MM.1S (cell line): Measurements from ENCODE around the gene TRMT1.

ENCODE experiments used
- DNase-seq: peaks from one replicate; pipeline ENCODE4 v3.0.0-alpha.2; 2015
- H2AFZ ChIP-seq: fragments of 300-600 bp; sonication (generic); 2 replicates; pipeline ENCODE4 v1.6.0; 2016; ENCODE audit warnings: antibody characterized with exemption, low read length
- H3F3A ChIP-seq: fragments of 300-600 bp; sonication (generic); 2 replicates; pipeline ENCODE4 v1.6.1; 2016; ENCODE audit warnings: mild to moderate bottlenecking, antibody characterized with exemption, low read length, moderate library complexity, mixed read lengths; ENCODE audit not compliant: insufficient read depth
- H3K27ac ChIP-seq: fragments of 300-600 bp; sonication (generic); 2 replicates; pipeline ENCODE4 v1.5.1; 2016; ENCODE audit warnings: mild to moderate bottlenecking, low read length
- H3K27me3 ChIP-seq: fragments of 300-600 bp; sonication (generic); replicated peaks from 2 replicates; pipeline ENCODE4 v1.6.0; 2016; ENCODE audit warnings: low read length; ENCODE audit not compliant: insufficient read depth
- H3K36me3 ChIP-seq: fragments of 300-600 bp; sonication (generic); replicated peaks from 2 replicates; pipeline ENCODE4 v1.6.1; 2016; ENCODE audit warnings: mild to moderate bottlenecking, low read length, mixed read lengths; ENCODE audit not compliant: insufficient read depth
- H3K4me1 ChIP-seq: fragments of 300-600 bp; sonication (generic); 2 replicates; pipeline ENCODE4 v1.6.1; 2016; ENCODE audit warnings: low read length, mixed read lengths
- H3K4me2 ChIP-seq: fragments of 300-600 bp; sonication (generic); 2 replicates; pipeline ENCODE4 v1.6.0; 2016; ENCODE audit warnings: low read depth, low read length
- H3K4me3 ChIP-seq: fragments of 300-600 bp; sonication (generic); 2 replicates; pipeline ENCODE4 v1.5.1; 2016; ENCODE audit warnings: low read length, mixed read lengths
- H3K79me2 ChIP-seq: fragments of 300-600 bp; sonication (generic); 2 replicates; pipeline ENCODE4 v1.6.1; 2016; ENCODE audit warnings: mixed run types, low read length, mixed read lengths
- H3K9ac ChIP-seq: fragments of 300-600 bp; sonication (generic); 2 replicates; pipeline ENCODE4 v1.6.1; 2016; ENCODE audit warnings: low read length, mixed read lengths
- H3K9me2 ChIP-seq: fragments of 300-600 bp; sonication (generic); replicated peaks from 2 replicates; pipeline ENCODE4 v1.6.1; 2016; ENCODE audit warnings: mild to moderate bottlenecking, low read length, mixed read lengths; ENCODE audit not compliant: insufficient read depth
- H3K9me3 ChIP-seq: fragments of 300-600 bp; sonication (generic); replicated peaks from 2 replicates; pipeline ENCODE4 v1.6.1; 2016; ENCODE audit warnings: mild to moderate bottlenecking, low read length, mixed read lengths; ENCODE audit not compliant: insufficient read depth
- H4K20me1 ChIP-seq: fragments of 300-600 bp; sonication (generic); 2 replicates; pipeline ENCODE4 v1.6.1; 2016; ENCODE audit warnings: mild to moderate bottlenecking, low read length, moderate library complexity, mixed read lengths; ENCODE audit not compliant: insufficient read depth
- CTCF ChIP-seq: fragments of 300-600 bp; sonication (generic); IDR thresholded peaks from 2 replicates; pipeline ENCODE4 v1.5.1; 2016; ENCODE audit warnings: antibody characterized with exemption, low read length, mixed read lengths
- EZH2 ChIP-seq: fragments of 300-600 bp; sonication (generic); optimal IDR thresholded peaks from 2 replicates; pipeline ENCODE3; 2017; ENCODE audit warnings: low read depth, mild to moderate bottlenecking, antibody characterized with exemption, low read length, mixed read lengths
- EZH2phosphoT487 ChIP-seq: fragments of 300-600 bp; sonication (generic); IDR thresholded peaks from 2 replicates; pipeline ENCODE4 v1.6.1; 2018; ENCODE audit warnings: antibody characterized with exemption, low read length

Gene TRMT1

GRCh38 chr19:13073263-13073662 lies 43.3 kb downstream of the TRMT1 start:
- Histone ChIP-seq H3K79me2 (no peaks in the 10 kb centered on the region), H2AFZ (no peak overlapping the region), H3K36me3 (no peaks in the 10 kb centered on the region), H4K20me1 (no peaks in the 10 kb centered on the region), H3F3A (no peaks in the 10 kb centered on the region), H3K9me3 (no peaks in the 10 kb centered on the region), H3K4me2 (no peak overlapping the region), H3K9ac (no peak overlapping the region), H3K27me3 (peaks cover 48% of the 10 kb centered on the region), H3K9me2 (no peaks in the 10 kb centered on the region), H3K27ac (no peak overlapping the region), H3K4me1 (0 out of 2 replicates have a peak, but pooled peaks cover 5% of the 10 kb centered on the region), H3K4me3 (no peak overlapping the region)
- DNase-seq = no peak
- TF ChIP-seq EZH2phosphoT487 = no peak
- TF ChIP-seq EZH2 = no peak
- no peak for TF ChIP-seq CTCF

GRCh38 chr19:13072188-13072908 lies 44.2 kb downstream of the TRMT1 start:
- no peak overlapping the region for H3K4me2 ChIP-seq

GRCh38 chr19:13071444-13072187 lies 44.9 kb downstream of the TRMT1 start:
- Histone ChIP-seq H3K4me3 (no peak overlapping the region), H2AFZ (no peak overlapping the region), H3K27ac (no peak overlapping the region), H3K4me1 (no peaks in the 10 kb centered on the region), H4K20me1 (no peaks in the 10 kb centered on the region), H3K9me3 (no peaks in the 10 kb centered on the region), H3K9me2 (no peaks in the 10 kb centered on the region), H3F3A (no peaks in the 10 kb centered on the region), H3K36me3 (no peaks in the 10 kb centered on the region), H3K9ac (no peak overlapping the region), H3K27me3 (peaks cover 48% of the 10 kb centered on the region), H3K4me2 (no peak overlapping the region), H3K79me2 (no peaks in the 10 kb centered on the region)
- DNase-seq = no peak
- TF ChIP-seq CTCF = no peak
- TF ChIP-seq EZH2phosphoT487 = no peak
- TF ChIP-seq EZH2 = no peak

More at GRCh38 chr19:13072188-13072908, 44.2 kb downstream of the TRMT1 start:
- Histone ChIP-seq H3K79me2 (no peaks in the 10 kb centered on the region), H3K36me3 (no peaks in the 10 kb centered on the region), H3K9me3 (no peaks in the 10 kb centered on the region), H3K27me3 (peaks cover 48% of the 10 kb centered on the region), H3K9me2 (no peaks in the 10 kb centered on the region), H3K4me1 (0 out of 2 replicates have a peak, but pooled peaks cover 5% of the 10 kb centered on the region), H3K27ac (no peak overlapping the region), H3F3A (no peaks in the 10 kb centered on the region), H3K9ac (no peak overlapping the region), H2AFZ (no peak overlapping the region), H4K20me1 (no peaks in the 10 kb centered on the region), H3K4me3 (no peak overlapping the region)
- TF ChIP-seq EZH2 (no peak), EZH2phosphoT487 (no peak), CTCF (no peak)
- DNase-seq = no peak
